HG03108 (cell line): ENCODE data around the gene BRINP1.

Source experiments
- ATAC-seq: cut with Tn5 transposase; IDR thresholded peaks from one replicate; pipeline ENCODE4 v1.9.1; 2021; ENCODE audit warnings: moderate library complexity; ENCODE audit not compliant: unreplicated experiment

BRINP1 gene

DNA sequence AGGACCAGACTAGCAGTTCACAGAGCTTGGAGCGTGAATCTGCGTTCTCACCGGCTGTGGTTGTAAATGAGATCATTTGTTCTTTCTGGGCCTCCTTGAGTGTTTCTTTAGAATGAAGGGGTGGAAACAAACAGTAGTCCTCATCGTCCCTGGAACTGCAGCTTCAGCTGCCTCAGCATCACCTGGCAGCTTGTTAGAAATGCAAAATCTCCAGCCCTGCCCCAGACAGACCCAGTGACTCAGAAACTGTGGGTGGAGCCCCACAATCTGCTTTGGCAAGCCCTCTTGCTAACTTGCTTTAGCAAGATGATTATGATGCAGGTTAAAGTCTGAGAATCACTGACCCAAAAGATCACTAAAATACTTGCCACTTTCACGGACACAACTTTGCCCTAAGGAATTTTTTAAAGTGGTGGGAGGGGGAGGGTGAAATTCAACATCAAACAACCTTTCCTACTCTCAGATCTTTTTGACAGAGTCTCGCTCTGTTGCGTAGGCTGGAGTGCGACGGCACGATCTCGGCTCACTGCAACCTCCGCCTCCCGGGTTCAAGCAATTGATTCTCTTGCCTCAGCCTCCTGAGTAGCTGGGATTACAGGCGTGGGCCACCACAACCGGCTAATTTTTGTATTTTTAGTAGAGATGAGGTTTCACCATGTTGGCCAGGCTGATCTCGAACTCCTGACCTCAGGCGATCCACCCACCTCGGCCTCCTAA is 86.0 kb downstream of the BRINP1 start:
- no peak for ATAC-seq

DNA sequence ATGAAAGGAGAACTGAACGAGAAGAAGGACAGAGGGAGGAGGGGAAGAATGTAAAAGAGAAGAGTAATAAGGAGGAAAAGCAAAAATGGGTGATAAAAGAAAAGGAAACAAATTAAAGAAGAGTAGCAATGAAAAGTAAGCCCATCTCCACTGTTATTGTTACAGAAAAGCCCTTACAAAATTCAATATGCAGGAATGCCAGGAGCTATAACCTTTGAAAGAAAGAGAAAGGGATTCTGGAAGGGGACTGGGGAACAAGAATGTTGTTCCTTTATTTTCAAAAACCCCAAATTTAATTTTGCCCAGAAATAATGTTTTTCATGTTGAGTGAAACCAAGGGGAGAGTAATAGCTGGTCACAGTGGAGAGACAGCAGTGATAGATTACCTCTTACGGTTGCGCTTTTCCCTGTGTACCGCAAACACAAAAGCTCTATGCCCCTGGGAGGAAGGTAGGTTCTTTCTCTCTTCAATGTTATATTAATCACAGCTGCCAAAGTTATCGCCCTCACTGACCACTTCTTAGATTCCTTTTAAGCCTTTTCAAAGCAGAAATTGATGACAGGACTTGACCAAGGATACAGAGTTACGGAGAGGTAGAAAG is 86.7 kb downstream of the BRINP1 start:
- ATAC-seq, result no peak

DNA sequence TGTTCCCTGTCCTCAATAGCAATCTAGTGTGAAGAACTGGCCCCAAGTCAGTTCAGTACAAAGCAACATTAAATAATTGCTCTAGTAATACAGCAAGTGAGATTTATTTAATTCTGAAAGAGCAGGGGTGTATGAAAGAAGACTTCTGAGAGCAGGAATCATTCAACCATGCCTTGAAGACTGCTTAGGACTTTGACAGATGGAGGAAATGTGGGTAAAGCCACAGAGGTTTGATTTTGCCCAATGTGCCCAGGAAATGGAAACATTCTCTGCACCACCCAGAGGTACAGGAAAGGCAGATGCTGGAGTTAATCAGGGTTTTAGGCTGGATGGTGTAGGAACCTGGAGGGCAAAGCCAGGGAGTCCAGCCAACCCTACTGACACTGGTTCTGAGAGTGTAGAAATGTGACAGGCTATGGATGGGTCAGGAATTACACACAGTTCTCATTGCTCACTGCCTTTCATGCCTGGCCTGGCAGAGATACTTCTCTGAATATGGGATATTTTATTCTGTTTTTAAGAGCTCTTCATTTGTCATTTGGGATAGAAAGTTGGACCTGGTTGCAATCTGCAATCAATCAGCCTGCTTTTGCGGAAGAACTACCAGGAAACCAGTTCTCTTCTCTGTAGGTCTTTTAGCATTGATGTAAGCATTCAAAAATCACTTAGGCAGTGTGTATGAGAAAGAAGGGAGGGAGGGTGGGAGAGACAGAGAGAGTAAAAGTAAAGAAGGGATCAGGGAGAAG is 88.3 kb downstream of the BRINP1 start:
- ATAC-seq, result no peak

DNA sequence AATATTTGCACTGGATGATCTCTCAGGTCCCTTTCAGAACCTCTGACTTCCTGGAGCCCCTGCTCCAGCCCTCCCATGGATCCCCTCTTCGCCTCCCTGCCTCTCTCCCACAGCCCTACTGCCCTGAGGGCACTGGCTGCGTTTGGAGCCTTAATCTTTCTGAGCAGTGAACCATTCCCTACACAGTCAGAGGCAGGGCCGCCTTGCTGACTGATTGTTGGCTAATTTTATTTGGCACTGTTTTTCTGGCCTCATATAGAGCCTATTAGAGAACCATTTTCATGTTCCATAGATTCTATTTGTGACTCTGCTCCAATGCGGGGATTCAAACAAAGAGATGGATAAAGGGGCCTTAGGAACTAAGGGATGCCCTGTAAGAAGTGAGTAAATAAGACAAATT is 91.1 kb downstream of the BRINP1 start:
- no peak for ATAC-seq

DNA sequence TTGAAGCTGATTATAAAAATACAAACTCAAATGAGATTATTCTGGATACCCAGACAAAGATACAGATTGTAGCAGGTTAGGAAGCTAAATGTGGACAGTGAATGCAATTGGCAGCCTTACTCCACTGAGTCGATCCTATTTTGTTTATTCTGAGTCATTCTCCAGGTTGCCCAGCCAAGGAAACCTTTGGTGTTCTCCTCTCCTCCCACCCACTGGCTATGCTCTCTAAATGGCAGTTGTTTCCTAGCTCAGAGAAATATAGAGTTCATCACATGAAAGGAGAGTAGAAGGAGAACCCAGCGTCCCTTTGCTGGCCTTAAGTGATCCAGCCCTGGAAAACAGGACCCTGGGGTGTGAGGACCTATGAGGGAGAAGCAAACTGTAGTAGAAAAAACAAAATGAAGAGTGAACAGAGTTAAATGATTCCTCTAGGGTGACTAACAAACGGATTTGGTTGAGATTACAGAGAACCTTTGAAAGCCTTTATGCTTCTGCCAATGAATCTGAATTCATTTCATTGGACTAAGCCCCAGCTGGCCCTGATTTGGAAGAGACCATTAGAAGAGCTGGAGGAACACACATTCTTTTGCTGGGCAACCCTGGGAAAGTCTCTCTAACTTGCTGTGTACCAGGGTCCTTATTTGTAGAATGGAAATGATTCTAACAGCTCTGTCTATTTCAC is 95.1 kb downstream of the BRINP1 start:
- ATAC-seq, result no peak

DNA sequence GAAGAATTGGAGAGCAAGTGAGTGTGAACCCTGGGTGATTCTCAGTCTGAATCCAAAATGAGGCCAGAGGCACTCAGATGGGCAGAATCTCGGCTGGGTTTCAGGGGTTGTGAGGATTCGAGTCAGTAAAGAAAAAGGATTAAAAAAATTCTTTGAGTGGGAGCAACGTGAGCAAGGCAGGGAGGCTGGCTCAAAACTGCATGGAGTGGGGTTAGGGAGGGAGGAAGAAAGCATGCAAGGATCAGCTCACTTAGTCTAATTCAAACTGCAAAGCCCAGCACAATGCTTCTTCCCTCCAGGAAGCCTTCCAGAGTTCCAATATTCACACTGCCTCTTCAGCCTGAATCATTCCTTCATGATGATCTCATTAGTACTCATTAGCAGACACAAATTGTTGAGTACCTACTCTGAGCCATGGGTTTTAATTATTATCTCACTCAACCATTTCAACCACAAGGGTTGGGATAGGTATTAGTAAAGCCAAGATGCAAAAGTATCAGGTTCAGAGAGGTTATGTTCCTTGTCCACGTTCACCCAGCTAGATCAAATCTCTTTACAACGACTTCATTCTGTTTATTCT is 95.8 kb downstream of the BRINP1 start:
- ATAC-seq, result no peak

DNA sequence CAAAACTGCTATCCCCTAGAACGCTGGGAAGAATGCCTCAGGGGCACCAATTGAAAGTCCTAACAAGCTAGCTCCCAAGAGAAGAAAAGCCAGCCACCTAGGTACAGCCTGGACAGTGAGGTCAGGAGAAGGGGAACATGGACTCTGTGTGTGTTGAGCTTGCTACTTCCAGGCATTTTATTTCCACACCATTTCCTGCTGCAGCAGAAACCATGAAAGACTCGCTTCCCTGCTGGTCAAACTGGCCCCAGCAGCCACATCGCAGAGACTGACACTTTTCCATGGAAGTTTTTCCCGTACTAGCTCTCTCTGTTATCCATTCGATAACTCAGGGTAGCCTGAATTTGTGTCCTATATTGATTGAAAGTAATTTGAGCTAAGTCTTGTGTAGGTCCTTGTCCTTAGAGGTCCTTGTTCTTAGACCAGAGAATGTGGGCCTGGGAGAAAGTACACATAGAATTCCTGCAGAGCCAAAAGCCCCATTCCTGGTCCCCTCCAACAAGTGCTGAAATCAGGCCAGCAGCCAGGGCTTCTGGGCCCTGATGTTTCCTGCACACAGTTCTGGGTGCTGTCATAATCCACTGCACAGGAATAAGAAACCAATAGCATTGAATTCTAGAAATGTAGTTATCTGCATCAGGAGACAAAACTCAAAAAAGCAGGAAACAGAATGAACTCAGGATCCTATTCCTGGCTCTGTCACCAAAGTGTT is 96.6 kb downstream of the BRINP1 start:
- no peak for ATAC-seq

DNA sequence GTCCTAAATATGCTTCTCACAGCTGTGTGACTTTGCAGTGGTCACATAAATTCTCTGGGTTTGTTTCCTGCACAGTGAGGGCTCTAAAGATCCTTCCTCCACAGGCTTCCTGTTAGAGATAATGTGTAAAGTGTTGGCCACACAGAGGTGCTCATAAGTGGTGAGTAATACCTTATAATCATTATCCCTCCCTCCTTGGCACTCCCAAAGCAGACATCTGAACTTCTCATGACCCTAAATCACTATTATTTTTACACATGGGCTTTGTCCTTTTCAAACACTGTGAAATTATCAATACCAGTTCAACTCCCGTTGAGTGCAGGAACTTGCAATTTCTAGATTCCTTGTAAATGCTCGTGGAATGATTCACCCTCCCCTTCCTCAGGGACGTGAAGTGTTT is 100.2 kb downstream of the BRINP1 start:
- ATAC-seq, result no peak

DNA sequence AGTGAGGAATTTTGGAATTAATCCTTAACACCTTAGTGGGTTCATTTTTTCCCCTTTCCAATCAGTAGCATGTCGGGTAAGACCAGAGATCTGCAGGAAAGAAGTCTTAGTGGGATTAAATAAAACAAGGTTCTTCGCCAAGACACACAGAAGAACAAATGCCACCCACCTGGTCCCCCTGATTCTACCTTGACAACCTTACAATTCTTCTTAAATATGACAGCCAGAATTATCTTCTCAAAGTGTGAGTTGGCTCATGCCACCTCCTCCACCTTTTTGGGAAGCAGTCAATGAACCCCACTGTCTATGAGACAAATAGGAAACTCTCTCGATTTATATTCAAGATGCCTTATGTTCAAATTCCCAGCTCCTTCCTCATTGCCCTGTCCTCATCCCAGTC is 105.1 kb downstream of the BRINP1 start:
- no peak for ATAC-seq

DNA sequence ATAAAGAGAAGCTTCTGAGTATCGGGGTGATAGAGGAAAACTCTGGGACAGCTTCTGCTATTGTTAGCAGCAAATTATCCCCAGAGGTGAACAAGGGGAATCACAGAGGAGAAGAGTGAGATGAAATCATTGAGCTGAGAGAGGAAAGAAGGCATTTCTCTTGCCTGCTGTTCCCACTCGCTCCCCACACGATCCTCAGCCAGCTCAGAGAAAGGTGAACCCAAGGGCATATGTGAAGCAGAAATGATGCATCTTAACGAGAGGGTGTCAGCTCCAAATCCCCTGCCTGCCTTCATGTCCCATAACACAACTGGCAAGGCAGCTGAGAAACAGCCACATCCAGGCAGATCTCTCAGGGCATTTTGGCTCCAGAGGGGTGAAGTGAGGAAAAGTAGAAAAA is 111.6 kb downstream of the BRINP1 start:
- no peak for ATAC-seq

DNA sequence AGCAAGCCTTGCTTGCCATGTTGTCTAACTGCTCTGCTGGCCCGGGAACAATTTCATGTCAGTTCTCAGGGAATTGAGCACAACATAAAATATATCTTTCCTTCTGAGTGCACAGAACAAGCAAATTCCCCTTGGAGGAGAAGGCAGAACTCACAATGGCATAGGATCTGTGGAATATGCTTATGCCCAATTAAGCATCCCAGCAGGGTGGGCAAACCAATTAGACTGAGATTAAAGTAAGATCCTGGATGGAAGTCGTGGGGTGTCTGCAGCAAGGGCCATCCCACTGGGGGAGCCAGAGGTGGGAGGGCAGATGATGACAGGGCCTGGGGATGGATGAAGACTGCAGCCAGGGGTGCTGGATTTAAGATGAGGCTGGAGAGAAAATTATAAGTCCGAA is 114.1 kb downstream of the BRINP1 start:
- no peak for ATAC-seq

DNA sequence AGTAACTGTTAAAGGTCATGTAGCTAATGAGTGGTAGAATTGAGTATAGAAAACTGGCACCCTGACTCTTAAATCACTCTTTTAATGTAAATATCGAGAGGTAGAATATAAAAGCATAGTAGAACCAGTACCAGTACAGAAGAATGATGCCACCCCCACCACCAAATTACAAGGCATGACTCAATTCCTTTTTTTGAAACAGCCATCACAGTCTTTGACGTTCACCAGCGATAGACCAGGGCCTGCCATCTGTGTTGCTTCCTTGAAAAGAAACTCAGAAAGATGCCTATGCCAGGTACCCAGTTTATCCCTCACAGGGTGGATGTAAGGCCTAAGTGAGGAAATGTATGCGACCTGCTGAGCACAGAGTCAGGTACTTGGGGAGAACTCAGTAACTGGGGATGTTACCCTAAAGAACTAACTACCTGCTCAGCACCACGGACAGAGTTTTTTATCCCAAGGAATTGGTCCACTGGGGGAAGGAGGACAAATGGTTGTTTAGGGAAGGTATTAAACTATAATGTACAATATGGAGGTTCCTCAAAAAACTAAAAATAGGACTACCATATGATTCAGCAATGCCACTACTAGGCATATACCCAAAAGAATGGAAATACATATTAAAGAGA is 116.5 kb downstream of the BRINP1 start:
- ATAC-seq, result no peak

DNA sequence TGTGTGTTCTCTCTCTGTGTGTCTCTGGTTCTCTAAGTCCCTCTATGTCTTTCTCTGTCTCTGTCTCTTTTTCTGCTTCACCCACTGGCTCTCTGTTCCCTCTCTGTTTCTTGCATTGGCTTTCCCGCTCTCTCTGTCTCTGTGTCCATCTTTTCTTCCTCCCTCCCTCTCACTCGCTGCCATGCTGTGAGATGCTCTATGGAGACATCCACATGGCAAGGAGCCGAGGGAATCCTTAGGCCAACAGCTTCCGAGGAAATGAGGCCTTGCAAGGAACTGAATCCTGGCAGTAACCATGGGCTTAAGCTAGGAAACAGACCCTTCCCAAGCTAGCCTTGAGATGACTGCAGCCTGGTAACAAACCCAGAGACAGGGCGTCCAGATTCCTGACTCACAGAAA is 117.3 kb downstream of the BRINP1 start:
- no peak for ATAC-seq

DNA sequence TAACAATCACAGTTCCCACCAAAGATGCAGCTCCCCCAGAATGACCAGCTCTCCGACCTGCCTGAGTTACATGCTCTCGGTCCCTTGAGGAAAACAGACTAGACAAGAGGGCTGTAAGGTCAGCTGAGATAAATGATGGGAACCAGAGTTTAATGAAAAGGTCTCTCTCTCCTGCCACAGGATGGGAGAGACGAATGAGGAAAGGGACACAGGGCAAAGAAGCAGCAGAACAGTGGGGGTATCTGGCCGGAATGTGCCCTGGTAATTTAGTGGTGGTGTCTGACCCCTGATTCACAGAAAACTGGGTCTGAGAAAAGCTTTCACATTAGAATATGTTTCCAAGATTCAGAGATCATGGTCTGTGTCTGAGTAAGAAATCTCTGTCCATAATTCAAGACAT is 118.5 kb downstream of the BRINP1 start:
- ATAC-seq, result no peak

DNA sequence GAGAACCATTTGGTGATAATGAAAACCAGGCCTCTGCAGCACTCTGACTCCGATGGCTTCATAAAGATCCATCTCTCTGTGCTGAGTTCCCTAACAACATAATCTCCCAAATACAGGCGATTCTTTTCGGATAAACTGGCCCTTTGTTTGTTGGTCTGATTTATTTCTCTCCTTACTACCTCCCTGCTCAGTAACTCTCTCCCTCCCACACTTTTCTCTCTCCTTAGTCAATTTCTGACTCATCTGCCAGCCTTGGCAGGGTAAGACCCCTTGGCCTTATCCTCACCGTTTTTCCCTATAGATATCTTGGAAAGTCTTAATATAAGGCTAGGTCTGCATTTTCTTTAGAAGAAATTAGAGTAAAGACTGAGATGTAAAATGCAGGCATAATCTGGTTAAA is 128.7 kb downstream of the BRINP1 start:
- ATAC-seq, result no peak

DNA sequence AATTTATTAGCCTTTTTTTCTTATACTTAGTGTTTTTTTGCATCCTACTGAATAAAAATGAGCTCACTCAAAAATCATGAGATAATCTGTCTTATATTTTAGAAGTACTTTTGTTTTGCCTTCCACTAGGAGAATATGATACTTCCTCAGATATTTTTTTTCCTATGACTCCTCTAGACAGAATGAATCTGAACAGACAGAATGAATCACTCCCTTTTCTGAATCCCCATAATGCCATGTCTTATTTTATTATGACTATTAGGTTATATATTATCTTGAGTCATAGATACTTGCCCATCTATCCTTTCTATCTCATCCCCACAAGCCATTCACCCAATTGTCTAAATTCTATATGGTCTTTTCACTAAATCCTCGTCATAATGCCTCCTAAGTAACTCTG is 134.6 kb downstream of the BRINP1 start:
- no peak for ATAC-seq

DNA sequence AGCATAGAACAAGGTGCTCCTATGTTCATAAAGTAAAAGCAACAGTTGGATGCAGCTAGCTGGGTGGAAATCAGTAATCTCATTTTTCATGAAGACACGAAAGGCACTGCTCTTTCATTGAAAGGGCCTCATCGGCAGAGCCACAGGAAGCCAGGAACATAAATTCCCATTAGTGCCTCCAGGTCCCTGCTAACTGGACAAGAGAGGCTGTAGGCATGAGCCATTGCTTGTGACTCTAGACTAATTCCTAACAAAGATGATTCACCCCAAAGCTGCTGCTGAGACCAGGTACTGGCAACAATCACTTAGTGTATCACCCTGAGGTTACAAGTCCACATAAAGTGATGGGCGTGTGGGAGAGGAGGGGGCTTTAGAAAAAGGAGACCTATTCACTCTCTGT is 141.8 kb downstream of the BRINP1 start:
- ATAC-seq, result no peak

DNA sequence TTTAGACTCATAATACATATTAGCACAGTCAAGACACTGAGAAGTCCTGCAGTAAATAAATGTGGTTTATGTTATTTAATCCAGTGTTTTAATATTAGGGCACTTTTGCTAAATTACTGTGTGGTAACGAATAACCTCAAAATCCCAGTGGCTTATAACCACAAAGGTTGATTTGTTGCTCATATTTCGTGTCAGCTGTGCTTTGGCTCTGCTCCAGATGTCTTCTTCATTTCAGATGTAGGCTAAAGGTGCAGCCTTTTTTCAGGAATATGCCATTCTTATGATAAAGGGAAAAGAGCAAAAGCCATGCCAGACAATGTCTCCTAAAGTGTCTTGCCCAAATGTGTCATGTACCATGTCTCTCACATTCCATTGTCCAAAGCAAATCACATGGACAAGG is 144.8 kb downstream of the BRINP1 start:
- ATAC-seq, result no peak

DNA sequence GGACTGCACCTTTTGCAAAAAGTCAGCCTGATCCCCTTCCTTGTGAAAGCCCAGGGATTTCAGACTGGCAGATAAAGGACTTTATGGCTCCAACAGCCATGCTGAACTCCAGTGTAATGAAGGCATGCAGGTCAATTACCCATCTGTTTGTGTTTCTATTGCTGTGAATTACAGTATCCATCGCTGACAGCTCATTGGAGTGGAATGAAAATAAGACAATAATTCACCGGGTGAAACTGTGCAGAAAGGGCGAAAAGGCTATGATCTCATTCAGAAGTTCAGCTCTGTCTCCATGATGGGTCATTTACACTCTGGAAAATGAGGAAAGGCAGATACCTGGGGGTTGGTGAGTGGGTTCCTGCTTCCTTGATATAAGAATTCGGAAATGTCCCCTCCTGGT is 148.0 kb downstream of the BRINP1 start:
- ATAC-seq, result no peak

DNA sequence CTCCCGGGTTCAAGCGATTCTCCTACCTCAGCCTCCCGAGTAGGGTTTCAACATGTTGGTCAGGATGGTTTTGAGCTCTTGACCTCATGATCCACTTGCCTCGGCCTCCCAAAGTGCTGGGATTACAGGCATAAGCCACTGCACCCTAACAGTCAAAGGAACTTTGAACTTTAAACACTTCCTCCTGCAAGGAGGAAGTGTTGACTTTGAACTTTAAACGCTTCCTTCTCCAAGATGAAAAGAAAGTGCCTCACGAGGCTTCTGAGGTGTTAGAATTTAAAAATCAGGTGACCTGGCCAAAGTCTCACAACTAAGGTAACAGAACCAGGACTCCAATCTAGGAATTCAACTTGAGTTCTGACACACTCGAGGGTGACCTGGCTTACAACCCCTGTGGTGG is 150.9 kb downstream of the BRINP1 start:
- no peak for ATAC-seq
